ENCODE data around the gene NMRK2. TPM values are rescaled to one million over a fixed set of nuclear protein-coding genes. Genes with fewer than 3 reads are reported as not detected.

The NMRK2 gene
- total RNA-seq, 1 donor, result not detected

- TF ChIP-seq CTCF (IDR thresholded peaks at IDR 0.05; ENCODE audit: insufficient read depth, low read depth, low read length), result no peak
- no peak overlapping the region for H3K4me3 ChIP-seq (ENCODE audit: low read depth, low read length)
- DNase-seq (ENCODE audit: low read depth), result peak; percentile 65
These were observed 33.2 kb upstream of the NMRK2 start for GRCh38 chr19:3899531-3900294.

DNA sequence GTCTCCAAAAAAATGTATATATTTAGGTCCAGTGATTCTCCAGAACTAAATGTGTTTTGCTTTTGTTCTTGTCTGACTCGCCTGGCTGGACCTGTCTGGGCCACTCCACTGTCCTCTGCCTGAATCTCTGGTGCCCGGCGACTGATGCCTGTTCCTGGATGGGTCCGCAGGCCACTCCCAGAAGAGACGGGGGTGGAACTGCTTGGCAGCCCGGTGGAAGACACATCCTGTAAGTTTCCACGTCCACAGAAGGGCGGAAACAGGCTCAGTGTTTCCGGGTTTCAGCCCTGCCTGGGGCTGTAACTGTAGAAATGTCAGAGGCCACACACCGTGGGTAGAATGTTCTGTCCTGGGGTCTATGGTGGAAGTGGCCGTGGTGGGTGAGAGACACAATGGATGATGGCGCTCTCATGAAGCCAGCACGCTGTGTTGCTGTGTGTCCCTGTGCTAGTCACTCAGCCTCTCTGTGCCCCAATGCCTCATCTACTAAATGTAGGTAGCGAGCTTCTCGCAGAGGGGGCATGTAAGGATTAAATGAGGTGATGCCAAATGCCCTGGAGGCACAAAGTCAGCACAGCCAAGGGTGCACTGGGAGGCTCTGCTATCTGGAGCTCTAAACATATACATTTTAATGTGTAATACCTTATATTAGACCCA is 30.4 kb upstream of the NMRK2 start:
- no peak for TF ChIP-seq CTCF (IDR thresholded peaks at IDR 0.05; ENCODE audit: insufficient read depth, low read depth, low read length)
- DNase-seq (ENCODE audit: low read depth), result no peak
- H3K4me3 ChIP-seq (ENCODE audit: low read depth, low read length), result no peak overlapping the region

DNA sequence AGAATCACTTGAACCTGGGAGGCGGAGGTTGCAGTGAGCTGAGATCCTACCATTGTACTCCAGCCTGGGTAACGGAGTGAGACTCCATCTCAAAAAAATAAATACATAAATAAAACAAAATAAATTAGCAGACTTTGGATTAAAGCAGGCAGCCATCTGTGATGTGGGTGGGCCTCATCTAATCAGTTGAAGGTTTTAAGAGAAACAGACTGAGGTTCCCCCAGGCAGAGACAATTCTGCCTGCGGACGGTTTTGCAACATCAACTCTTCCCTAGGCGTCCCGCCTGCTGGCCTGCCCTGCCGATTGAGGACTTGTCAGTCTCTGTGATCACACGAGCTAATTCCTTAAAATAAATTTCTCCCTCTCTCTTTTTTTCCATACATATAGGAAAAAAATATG is 28.6 kb upstream of the NMRK2 start:
- H3K4me3 ChIP-seq (ENCODE audit: low read depth, low read length), result no peak overlapping the region
- no peak for TF ChIP-seq CTCF (IDR thresholded peaks at IDR 0.05; ENCODE audit: insufficient read depth, low read depth, low read length)

DNA sequence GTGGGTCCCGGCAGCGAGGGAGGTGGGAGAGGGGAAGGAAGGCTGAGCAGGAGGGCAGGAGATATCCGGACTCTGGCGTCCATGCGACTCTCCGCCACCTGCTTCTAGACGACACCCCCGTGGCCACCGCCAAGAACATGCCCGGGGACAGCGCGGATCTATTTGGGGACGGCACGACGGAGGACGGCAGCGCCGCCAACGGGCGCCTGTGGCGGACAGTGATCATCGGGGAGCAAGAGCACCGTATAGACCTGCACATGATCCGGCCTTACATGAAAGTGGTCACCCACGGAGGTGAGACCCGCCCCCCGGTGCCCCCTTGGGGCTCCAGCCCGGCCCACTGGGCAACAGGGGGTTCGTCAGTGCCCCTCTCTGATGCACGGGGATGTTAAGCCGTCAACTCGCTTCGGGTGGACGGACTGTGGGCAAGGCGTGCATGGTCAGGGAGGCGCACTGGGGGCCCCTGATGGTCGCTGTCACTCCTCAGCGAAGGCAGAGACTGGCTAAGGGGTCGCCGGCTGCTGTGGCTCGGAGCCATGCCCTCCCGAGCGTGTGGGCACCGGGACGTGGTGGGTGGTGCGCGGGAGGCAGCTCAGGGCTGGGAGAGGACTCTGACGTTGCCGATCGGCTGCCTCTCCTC is 25.1 kb upstream of the NMRK2 start:
- H3K4me3 ChIP-seq (ENCODE audit: low read depth, low read length), result no peak overlapping the region
- no peak for DNase-seq (ENCODE audit: low read depth)
- no peak for TF ChIP-seq CTCF (IDR thresholded peaks at IDR 0.05; ENCODE audit: insufficient read depth, low read depth, low read length)

More for the DNA sequence above, 28.6 kb upstream of the NMRK2 start:
- no peak for DNase-seq (ENCODE audit: low read depth)

GRCh38 chr19:3908266-3909054 is 24.4 kb upstream of the NMRK2 start:
- H3K4me3 ChIP-seq (ENCODE audit: low read depth, low read length), result no peak overlapping the region
- DNase-seq (ENCODE audit: low read depth), result no peak
- no peak for TF ChIP-seq CTCF (IDR thresholded peaks at IDR 0.05; ENCODE audit: insufficient read depth, low read depth, low read length)

DNA sequence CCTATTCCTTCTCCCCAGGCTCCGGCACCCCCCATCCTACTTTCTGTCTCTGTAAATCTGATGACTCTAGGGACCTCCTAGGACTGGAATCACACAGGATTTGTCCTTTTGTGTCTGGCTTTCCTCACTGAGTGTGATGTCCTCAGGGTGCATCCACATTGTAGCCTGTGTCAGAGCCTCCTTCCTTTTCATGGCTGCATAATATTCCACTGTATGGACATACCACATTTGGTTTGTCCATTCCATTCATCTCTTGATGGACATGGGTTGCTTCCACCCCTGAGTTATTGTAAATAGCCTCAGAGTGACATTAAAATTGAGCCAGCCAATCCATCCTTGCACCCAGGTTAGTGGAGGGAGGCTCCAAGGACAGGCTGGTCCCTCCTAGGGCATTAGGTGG is 22.8 kb upstream of the NMRK2 start:
- H3K4me3 ChIP-seq (ENCODE audit: low read depth, low read length), result no peak overlapping the region
- no peak for DNase-seq (ENCODE audit: low read depth)
- TF ChIP-seq CTCF (IDR thresholded peaks at IDR 0.05; ENCODE audit: insufficient read depth, low read depth, low read length), result no peak
